ENCODE measurements around the gene NEDD4L. TPM values are rescaled to one million over a fixed set of nuclear protein-coding genes. Genes with fewer than 3 reads are reported as not detected.
A peak's percentile ranks its signal among the peaks of the same experiment; 100 is the strongest.
"Not testable (repeated sequence)": the region's sequence is repeated elsewhere in the genome, so short reads cannot be mapped to it uniquely, and the experiment has no call there.

NEDD4L gene
- polyA plus RNA-seq (2014; cell fraction: cytosol; rRNA removed), result 20.6 and 22.1 TPM in 2 replicates
- polyA plus RNA-seq (2014; cell fraction: nucleus; rRNA removed), result 22.9 and 33.6 TPM in 2 replicates

GRCh38 chr18:58043491-58044369 lies at the start of gene NEDD4L:
TSS of gene NEDD4L (plus strand) at chr18:58044226. CDS start at chr18:58044661, 435 bp downstream.
- DNase-seq (ENCODE audit: low spot score), result peak; percentile 84

- DNase-seq (ENCODE audit: low spot score), result no peak
Measured at GRCh38 chr18:57995331-57995730, 48.7 kb upstream of the NEDD4L start.

DNA sequence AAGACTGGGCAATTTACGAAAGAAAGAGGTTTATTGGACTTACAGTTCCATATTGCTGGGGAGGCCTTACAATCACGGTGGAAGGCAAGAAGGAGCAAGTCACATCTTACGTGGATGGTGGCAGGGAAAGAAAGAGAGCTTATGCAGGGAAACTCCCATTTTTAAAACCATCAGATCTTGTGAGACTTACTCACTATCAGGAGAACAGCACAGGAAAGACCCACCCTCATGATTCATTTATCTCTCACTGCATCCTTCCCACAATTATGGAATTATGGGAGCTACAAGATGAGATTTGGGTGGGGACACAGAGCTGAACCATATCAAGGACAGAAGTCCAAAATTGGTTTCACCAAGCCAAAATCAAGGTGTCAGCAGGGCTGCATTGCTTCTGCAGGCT lies 47.1 kb upstream of the NEDD4L start:
- not testable (repeated sequence) for DNase-seq (ENCODE audit: low spot score)

GRCh38 chr18:57997820-57998219 lies 46.2 kb upstream of the NEDD4L start:
- no peak for DNase-seq (ENCODE audit: low spot score)

- DNase-seq (ENCODE audit: low spot score), result no peak
Measured at GRCh38 chr18:57998461-57998860, 45.6 kb upstream of the NEDD4L start.

DNA sequence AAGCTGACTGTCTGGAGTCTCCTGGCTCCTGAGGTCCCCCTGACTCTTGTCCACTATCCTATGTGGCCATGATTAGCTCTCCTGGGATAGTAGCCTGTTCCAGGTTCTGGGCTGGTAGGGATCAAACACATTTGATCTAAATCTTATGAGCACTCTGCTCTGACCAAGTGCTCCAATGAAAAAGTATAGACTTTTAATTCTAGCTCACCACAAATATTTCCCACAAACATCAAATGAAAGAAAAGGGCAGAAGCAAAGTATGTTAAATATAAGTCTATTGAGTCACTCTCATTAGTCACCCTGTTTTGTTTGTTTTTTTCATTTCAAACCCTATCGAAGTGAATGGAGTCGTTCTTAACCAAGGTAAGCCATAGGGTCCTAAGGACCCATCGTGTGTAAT lies 39.7 kb upstream of the NEDD4L start:
- no peak for DNase-seq (ENCODE audit: low spot score)

- DNase-seq (ENCODE audit: low spot score), result no peak
Measured at GRCh38 chr18:58005011-58005410, 39.0 kb upstream of the NEDD4L start.

DNA sequence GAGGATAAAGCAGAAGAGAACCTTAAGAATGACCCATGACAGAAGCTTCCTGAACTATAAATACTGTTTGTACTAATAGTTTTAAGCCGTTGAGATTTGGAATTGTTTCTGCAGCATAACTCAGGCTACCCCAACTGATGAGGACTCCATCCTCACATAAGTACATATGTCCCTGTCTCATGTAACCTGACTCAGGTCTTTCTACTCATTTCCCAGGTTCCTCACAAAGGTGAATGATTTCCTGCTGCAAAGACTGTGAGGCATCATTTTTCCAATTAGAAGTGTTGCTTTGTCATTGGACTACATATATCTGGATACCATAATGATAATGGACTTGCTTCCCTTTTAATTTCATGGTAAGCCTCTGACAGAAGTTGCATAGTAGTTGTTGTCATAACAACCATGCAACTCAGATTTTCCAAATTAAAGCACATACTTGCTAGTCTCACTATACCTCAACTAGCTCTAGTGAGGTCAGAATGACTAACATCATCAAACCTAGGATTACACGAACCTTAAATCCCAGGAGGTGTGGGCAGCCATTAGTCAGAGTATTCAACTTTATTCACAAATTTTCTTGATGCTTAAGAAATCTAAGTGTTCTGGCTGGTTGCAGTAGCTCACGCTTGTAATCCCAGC lies 38.0 kb upstream of the NEDD4L start:
- DNase-seq (ENCODE audit: low spot score), result no peak

- no peak for DNase-seq (ENCODE audit: low spot score)
Measured at GRCh38 chr18:58009166-58009565, 34.9 kb upstream of the NEDD4L start.

- DNase-seq (ENCODE audit: low spot score), result no peak
Measured at GRCh38 chr18:58010265-58010664, 33.8 kb upstream of the NEDD4L start.

DNA sequence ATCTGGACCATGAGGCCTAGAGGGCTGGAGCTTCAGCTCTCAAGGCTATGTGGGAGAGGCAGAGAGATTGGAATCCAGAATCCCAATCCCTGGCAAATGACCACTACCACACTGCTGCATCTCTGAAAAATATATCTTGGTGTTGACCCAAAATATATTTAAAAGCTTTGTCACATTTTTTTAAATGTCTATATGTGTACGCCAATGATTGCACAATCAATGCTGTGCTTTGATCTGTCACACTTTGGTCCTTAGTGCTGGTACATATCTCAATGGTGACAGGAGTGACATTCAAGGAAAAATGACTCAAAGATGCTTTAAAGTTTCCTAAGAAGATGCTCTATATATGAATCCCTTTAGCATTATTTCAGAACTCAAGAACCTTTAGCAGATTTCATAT lies 31.7 kb upstream of the NEDD4L start:
- DNase-seq (ENCODE audit: low spot score), result no peak

DNA sequence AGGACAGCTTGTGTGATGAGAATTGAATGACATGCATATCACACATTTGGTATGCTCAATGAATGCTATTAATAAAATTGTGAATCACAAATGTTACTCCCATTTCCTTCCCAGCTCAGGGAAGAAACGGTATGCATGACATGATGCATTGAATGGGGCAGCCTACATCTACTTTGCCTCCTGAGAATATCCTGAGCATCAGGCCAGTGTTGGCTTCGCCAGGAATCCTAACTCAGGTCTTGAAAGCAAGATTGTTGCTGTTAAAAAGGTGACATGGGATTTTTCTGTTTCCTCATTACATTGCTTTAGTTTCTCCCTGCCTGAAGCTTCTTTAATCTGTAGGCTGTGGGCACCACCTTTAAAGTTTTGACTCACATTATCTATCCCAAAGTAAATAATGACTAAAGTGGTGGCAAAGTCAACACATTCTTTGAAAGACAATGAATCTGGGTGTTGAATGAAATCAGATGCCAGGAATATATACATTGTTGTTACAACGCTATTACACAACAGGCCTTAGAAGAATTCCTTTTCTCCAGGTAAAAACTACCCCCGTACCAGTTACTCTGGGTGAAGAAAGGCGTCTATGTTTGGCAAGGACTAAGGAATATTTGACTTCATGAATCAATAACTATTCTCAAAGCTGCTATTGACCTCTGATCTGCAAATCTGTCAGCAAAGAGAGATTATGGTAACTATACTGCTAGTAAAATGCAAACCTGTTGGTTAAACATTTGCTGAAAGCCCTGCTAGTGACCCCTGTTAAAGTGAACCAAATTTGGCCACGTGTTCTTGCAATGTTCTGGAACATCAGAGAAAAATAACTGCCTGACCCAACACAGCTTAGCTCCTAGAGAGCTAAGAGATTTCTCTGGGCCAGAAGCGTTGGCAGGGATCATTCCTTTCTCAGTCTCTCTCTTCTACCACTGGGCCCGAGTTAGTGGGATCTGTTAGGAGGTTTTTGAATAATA lies 30.5 kb upstream of the NEDD4L start:
- DNase-seq (ENCODE audit: low spot score), result no peak

DNA sequence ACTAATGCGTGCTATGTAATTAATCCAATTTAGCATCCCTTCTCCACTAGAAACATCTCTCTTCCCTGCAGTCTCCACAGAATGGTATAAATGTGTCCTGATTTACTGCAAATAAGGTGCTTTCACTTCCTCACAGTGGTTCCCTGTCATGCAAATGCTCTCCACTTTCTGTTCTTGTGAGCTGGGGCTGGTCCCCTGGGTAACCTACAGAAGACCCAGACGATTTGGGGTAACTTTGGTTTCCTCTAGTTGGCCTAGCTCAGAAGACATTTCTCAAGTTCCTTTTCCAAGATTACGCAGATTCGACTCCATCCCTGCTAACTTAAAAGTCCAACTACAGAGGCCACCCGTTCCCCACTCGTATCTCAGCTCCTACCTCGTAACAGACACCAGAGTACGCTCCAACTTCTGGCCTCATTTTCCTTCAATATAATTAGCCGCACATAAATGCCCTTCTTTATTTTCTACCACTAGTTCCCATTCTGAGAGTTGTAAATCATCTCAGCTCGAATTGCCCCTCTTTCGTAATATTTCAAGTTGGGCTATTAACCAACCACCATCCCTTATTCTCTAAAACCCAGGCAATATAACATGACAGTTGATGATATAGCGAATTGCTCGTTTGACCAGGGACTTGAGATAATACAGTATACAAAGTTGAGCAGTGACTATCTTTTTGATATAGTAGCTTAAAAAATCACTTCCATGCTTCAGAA lies 28.8 kb upstream of the NEDD4L start:
- DNase-seq (ENCODE audit: low spot score), result no peak

DNA sequence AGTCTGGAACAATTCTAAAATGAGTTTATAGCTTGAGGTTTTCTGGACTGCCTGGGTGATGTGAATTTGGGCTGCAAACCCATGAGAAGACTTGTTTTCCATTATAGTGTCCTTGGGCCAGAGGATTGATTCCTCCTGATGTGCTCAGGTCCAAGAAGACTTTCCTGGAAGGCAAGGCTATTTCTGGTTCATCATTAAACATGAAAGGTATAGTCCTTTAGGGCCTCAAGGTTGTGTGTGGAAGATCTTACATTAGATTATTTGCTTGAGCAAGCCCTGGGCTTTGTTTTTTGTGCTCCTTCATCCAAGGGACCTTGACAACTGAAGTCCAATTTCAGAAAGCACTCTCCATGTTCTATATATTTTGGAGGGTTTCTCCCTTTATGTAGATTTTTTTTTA lies 26.8 kb upstream of the NEDD4L start:
- DNase-seq (ENCODE audit: low spot score), result no peak

DNA sequence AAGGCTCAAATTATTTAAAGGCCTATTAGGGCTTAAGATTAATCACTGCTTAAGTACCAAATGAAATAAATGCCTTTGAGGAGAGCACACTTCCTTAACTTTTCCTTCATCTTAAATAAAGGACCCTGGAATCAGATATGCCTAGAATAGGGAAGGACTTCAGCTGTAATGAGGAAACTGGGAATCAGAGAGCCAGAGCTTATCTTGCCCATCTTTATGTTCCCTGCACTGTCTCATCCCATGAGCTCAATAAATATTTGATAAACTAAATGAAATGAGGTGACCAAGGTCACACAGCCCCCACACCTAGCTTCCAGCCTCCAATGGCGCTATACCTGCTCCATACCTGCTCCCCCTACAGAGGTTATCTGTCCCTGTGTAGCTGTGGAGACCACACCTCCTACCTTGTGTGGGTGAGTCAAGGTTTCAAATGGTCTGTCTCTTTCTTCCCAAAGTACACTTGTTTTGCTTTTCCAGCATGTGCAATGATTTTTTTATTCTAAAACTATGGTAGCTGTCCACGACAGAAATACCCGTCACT lies 23.4 kb upstream of the NEDD4L start:
- no peak for DNase-seq (ENCODE audit: low spot score)

DNA sequence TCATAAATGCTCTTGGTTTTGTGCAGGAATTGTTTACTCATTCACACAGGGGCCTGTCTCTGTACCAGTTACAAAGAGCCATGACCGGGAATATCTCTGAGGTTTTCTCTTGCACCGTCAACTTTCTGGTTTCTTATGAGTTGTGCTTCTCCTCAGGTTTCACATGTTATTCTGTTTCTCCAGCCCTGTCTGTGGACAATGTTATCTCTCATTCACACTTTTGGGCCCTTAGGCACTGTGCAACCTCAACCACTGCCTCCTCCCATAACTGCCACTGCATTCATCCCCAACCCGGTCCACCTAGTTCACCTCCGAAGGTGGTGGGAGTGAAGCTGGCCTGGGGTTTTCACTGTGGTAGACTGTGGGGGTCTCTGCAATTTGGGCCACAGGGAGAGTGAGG lies 22.5 kb upstream of the NEDD4L start:
- DNase-seq (ENCODE audit: low spot score), result no peak

- no peak for DNase-seq (ENCODE audit: low spot score)
Measured at GRCh38 chr18:58023108-58023507, 20.9 kb upstream of the NEDD4L start.

GRCh38 chr18:58024139-58024538 lies 19.9 kb upstream of the NEDD4L start:
- DNase-seq (ENCODE audit: low spot score), result no peak

GRCh38 chr18:58025205-58025604 lies 18.8 kb upstream of the NEDD4L start:
- no peak for DNase-seq (ENCODE audit: low spot score)

- no peak for DNase-seq (ENCODE audit: low spot score)
Measured at GRCh38 chr18:58025733-58026132, 18.3 kb upstream of the NEDD4L start.

DNA sequence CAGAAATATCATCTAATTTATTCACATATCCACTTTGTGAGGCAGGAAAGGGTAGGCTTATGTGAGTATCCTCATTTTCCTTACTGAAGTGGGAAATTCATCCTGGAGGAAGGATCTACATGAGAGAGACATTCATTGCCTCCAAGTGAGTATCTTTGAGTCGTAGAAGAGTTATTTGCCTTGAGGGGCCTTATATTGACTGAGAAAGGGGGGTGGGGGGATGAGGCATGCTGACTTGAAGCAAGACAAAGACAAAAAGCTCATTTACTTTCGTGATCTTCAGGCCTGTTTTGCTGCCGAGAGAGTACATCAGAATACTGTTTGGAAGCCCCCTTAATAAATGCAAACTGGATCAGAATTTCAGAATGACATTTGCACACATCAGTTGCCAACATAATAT lies 17.6 kb upstream of the NEDD4L start:
- no peak for DNase-seq (ENCODE audit: low spot score)
